GM12874 (cell line): ENCODE measurements around the gene ICA1.

ENCODE experiments used
- CTCF ChIP-seq: IDR thresholded peaks from 2 replicates; pipeline ENCODE4 v1.5.1; 2011; ENCODE audit warnings: low read depth, mild to moderate bottlenecking, control low read depth, low read length, moderate library complexity; ENCODE audit not compliant: insufficient read depth

The ICA1 gene

GRCh38 chr7:8172372-8173354, 89.3 kb downstream of the ICA1 start:
- TF ChIP-seq CTCF: no peak

GRCh38 chr7:8169171-8169570, 92.8 kb downstream of the ICA1 start:
- TF ChIP-seq CTCF: no peak

GRCh38 chr7:8168336-8168735, 93.6 kb downstream of the ICA1 start:
- TF ChIP-seq CTCF: no peak

- TF ChIP-seq CTCF: no peak
Observed at GRCh38 chr7:8165150-8165549, 96.8 kb downstream of the ICA1 start.

GRCh38 chr7:8162181-8162580, 99.8 kb downstream of the ICA1 start:
- TF ChIP-seq CTCF: no peak

- no peak for TF ChIP-seq CTCF
Observed at GRCh38 chr7:8161364-8161828, 100.6 kb downstream of the ICA1 start.

- no peak for TF ChIP-seq CTCF
Observed at GRCh38 chr7:8160779-8161345, 101.1 kb downstream of the ICA1 start.
